Jurkat, Clone E6-1 (cell line): ENCODE data around the gene KRT20.

Source experiments
- DNase-seq: peaks from one replicate; pipeline ENCODE4 v3.0.0-alpha.2; 2011; ENCODE audit warnings: low read depth, low spot score
- H3K4me3 ChIP-seq: 2 replicates; pipeline ENCODE4 v1.5.1; 2011; ENCODE audit warnings: mild to moderate bottlenecking, low read length, control low read depth, moderate library complexity

Gene KRT20

DNA sequence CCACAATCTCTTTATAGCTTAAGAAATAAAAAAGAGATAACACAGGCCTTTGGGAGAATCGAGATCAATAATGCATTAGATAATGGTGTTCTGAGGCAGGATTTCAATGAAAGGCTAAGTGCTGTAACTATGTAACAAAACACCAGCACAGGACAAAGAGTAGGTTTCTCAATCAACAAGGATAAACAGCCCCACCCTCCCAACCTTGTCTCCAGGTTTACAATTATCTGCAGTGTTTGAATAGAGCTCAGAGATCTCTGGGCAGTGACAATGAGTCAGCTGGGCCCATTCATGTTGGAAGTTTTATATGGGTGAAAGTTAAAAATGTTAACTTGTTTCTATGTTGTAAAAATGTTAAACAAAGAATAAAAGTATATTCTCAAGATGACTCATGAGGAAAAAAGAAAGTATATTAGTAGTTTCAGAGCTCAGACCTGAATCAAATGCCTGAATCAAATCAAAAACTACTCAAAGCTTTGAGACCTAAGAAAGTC lies 17.0 kb upstream of the KRT20 start:
- H3K4me3 ChIP-seq: no peak overlapping the region

DNA sequence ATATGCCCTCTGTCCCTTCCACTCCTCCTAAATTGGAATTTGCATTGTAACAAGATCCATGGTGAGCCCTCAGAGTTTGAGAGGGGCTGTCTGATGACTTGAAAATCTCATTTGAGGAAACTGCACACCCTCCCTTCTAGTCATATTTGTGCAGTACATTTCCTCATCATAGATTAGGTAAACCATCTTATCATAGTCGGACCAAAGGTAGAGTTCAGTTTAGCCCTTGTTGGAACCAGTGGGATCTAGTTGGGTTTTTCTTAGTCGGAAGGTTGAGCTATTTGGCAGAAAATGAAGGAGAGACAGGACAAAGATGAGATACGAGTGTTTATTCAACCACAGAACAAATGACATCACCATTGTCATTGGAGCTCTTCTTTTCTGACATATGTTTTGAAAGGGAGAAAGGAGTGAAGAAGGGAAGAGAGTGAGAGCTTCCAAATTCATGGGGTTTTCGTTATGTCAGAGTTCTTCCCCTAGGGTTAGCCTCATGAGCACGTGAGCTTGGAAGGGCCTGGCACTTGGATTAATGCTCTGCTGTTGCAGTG lies 15.8 kb upstream of the KRT20 start:
- H3K4me3 ChIP-seq: no peak overlapping the region
- no peak for DNase-seq

More for the DNA sequence above, 17.0 kb upstream of the KRT20 start:
- DNase-seq: no peak

DNA sequence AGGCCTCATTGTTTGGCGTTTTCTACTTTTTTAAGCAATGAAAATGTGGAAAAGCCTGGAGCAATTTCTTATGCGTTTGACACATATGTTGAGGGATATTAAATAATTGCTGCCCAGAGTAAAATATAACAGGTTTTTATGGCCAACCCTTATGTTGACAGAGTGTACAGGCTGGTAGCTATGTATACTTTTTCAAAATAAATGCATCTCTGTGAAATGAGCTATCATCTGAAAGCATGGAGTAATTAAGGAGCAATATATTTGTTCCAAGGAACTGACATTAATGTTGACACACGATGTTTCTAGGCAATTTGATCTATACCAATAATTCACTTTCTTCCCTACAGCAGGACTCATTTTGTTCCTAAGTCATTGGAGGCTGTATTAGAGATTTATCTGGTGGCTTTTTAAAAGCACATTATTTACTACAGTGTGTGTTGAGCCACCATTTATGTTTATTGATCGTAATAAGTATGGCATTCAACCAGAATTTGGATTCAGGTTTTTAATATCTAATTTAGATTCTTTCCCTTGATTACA lies 11.9 kb upstream of the KRT20 start:
- no peak for DNase-seq
- no peak overlapping the region for H3K4me3 ChIP-seq

DNA sequence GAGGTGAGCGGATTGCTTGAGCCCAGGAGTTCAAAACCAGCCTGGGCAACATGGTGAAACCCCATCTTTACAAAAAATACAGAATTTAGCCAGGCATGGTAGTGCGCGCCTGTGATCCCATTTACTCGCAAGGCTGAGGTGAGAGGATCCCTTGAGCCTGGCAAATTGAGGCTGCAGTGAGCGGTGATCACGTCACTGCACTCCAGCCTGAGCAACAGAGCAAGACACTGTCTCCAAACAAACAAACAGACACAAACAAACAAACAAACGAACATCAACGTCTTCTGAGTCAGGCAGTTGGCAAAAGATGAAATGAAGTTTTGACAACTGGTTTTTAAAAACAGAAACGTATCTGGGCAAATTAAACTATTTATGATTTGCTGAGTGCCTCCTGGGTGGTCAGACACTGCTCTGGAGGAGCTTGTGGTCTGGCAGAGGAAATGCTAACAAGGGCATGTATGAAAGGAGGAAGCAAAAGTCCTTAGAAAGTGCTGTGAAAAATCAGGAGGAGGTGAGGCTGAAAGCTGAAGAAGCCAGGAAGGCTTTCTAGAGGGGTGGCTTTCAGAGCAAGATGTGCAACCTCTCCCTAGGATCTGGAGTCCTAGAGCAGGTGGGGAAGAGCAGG lies 10.2 kb upstream of the KRT20 start:
- DNase-seq: no peak
- no peak overlapping the region for H3K4me3 ChIP-seq

DNA sequence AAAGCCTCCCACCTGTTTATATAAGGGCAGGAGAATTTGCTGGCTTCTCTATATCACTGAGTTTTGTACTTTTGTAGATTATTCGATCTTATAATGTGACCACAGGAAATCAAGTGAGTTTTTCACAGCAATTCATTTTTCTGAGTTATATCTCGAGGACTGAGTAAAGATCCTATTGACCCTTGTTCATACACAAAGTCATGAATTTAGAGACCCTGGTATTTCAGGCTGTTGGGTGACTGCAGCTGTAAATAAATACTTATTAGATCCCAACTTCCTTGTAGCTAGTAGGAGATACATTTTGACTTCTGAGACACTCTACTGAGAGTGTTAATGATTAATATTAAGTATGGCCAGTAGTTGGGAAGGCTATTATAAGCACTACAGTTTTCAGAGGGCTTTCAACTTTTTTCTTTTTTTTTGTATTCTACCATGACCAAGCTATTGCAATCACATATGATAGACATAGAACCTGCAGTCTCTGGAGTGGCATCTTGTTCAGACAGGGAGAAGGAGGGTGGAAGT lies 3.2 kb upstream of the KRT20 start:
- no peak overlapping the region for H3K4me3 ChIP-seq
- DNase-seq: no peak

DNA sequence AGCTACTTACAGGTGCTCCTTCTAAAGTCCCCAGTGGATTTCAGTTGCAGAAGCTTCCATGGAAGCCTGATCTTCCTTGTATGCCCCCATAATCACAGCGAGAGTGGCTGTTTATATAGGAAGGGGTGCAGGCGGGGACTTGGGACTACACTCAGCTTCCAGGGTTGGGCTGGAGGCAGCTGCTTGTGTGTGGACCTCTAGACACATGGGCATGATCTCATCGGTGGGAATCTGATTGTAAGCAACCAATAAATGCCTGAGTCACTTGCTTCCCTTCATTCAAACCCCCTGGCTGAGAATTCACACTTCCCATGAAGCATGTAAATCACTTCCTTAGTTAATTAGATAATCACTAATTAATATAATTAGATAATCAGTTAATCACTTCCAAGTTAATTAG lies 1.0 kb upstream of the KRT20 start:
- DNase-seq: no peak
- no peak overlapping the region for H3K4me3 ChIP-seq

DNA sequence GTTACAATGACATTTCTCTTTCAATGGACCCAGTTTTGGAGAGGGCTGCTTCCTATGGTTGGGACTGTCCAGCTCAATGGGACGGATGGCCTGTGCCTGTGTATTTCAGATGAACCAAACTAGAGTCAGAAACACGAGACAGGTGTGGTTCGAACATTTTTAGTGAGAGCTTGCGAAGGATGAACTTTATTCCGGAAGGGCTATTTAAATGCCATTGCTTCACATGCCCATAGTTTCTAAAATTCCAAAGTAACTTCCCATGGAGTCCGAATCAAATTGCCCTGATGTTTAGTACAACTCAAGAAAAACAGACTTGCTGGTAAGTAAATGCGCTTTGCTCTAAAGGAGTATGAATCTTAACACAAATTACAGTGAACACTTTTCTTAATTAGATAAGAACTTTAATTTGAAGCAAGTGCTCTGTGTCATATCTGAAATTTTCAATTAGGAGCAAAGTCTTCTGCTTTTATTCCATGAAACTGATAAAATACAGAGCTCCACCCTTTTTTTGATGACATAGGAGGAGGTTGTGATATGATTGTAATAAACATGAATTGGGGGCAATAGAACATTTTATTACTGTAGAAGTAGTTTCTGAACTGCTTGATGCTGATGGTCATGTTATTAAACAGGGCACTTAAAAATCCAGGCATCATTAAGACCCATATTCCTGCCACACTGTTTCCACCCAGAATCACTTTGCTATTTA lies 1.3 kb downstream of the KRT20 start:
- H3K4me3 ChIP-seq: no peak overlapping the region
- DNase-seq: no peak

DNA sequence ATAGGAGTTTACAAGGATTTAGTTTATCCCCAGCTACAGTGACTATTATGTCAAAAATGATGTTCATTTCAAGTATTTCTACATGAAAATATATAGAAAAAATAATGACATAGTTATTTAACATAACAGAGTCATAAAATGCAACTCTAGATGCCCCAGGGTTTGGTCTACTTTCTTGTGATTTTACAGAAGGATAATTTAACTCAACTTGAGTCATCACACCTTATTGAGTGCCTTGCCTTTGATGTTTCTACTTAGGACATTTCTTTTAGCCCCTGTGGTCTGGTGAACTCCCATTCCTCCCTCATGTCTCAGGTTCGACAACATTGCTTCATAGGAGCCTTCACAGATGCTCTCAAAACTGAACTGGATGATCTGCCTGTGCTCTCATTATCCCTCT lies 2.0 kb downstream of the KRT20 start:
- H3K4me3 ChIP-seq: no peak overlapping the region

DNA sequence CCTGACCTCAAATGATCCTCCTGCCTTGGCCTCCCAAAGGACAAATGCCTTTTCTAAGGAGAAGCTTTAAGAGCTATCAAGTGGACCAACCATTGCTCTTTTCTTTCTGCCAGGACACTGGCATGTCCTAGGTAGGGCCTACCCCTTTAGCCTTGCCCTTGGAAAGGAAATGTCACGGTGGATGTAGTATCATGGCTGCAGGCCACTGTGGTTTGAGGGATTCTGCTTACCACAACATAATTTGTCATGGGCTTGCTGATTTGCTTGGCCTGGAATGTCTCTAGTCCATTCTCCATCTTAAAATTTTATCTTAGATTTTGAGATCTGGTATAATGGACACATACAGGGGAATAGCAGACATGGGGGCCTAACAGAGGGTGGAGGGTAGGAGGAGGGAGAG lies 6.0 kb downstream of the KRT20 start:
- no peak for DNase-seq
- H3K4me3 ChIP-seq: no peak overlapping the region

More for the DNA sequence above, 2.0 kb downstream of the KRT20 start:
- no peak for DNase-seq

DNA sequence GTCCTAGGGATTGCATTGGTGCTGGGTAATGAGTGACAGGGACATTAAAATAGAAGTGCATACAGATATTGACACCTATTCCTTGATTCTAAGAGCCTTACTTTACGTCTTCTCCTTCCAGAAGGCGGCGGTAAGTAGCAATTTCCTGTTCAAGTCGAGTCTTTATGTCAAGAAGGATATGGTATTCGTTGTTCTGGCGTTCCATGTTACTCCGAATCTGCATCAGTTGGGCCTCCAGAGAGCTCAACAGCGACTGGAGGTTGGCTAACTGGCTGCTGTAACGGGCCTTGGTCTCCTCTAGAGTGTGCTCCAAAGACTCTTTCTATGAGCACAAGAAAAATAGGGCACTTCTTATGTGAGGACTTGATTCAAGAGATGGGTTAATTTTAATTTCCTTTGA lies 7.0 kb downstream of the KRT20 start:
- no peak overlapping the region for H3K4me3 ChIP-seq
- no peak for DNase-seq

DNA sequence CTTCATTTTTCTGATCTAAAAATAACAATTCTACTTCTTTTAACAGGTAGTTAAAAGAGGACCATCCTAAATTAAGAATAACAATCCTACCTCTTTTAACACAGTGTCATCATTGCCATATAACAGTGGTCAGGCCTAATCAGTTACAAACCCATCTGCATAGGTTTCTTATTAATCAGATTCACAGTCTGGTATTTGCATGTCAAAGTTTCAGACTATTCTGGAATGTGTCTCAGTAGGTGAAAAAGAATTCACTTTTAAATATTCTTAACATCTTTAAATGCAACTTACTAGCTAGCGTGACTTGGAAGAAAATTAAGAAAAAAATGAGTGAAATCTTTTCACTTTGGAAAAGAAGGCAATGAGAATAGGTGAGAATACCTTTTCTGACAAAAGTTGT lies 11.2 kb downstream of the KRT20 start:
- DNase-seq: no peak
- no peak overlapping the region for H3K4me3 ChIP-seq

DNA sequence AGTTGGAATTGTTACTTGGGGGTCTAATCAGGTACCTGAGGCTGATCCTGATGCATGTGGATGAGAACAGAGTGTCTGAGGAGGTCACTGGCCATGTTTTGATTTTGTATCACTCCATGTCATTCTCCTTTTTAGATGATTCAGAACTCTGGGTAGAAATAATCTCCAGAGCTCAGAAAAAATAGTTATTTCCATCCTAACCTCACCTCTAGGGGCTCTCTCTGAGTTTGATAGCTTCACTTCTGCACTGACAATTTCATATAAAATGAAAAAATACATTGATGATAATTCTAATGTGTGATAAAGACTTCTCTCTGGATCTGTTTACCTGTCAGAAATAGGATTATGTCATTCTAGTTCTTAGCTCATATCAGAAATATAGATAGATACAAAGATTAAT lies 11.8 kb downstream of the KRT20 start:
- no peak overlapping the region for H3K4me3 ChIP-seq
- no peak for DNase-seq

DNA sequence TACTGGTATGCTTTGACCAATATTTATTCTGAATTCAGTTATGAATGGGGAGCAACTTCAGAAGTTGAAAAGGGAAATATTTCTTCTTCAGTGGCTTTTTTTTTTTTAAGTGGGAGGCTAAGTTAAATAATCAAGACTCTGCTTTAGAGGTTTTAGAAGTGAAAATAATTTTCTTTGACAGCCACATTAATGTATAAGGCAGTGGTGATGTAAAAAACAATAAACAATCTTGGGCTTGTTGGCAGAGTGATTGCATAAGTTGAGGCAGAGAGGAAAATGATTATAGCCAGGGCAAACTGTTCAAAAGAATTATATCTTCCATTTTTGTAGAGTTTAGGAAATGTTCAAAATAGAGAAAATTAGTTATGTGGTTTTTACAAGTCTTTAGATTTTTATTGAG lies 12.6 kb downstream of the KRT20 start:
- no peak overlapping the region for H3K4me3 ChIP-seq
- DNase-seq: no peak

DNA sequence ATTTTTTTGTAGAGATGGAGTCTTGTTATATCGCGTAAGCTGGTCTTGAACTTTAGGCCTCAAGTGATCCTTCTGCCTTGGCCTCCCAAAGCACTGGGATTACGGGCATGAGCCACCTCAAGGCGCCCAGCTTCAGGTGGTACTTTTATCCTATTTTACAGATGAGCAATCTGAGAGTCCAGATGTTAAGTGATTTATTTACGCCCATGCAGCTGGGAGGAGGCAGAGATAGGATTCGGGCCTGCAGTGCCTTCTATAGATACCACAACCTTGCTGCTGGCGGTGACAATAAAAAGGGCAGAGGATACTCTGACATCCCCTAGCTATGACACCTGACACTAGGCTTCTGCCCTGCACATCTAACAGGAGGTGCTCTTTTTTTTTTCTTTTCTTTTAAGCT lies 13.7 kb downstream of the KRT20 start:
- H3K4me3 ChIP-seq: no peak overlapping the region
- no peak for DNase-seq

DNA sequence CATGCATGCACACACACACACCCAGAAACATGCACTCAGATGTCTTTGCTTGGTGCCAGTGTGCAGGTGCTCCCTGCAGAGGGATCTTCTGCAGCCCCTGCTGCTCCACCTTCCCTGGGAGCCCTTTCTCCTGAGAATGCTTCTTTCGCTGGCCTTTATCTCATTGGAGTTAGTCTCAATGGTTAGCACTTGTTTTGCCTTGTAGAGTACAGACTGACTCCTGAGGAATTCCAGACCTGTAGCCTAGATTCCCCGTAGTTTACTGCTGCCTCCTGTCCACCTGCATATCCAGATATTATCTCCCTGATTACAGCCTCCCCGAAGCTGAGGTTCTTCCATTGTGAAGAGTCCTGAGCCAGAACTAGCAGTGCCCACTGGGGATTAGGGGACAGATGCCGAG lies 14.9 kb downstream of the KRT20 start:
- DNase-seq: no peak
- no peak overlapping the region for H3K4me3 ChIP-seq

DNA sequence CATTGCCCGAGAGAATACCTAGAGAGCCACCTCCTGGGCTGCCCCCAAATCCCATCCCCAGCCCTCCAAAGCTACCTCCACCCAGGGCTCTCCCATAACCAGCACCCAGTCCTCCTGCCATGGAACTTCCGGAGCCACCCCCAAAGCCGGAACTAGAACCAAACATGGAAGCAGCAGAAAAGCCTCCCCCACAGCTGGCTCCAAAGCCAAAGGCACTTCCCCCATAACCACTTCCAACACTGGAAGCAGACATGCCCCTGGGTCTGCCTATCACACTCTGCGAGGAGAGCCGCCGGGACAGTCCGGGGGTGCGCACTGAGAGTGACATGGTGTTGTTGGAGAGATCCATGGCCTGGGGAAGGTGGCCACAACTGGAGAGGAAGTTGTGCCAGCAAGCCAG lies 18.2 kb downstream of the KRT20 start, which contains the start of gene KRT12:
TSS of gene KRT12 (minus strand) at position 386 of the 400 bp plus-strand sequence. CDS start at position 349, 37 bp downstream.
- H3K4me3 ChIP-seq: no peak within 1 kb of the TSS

DNA sequence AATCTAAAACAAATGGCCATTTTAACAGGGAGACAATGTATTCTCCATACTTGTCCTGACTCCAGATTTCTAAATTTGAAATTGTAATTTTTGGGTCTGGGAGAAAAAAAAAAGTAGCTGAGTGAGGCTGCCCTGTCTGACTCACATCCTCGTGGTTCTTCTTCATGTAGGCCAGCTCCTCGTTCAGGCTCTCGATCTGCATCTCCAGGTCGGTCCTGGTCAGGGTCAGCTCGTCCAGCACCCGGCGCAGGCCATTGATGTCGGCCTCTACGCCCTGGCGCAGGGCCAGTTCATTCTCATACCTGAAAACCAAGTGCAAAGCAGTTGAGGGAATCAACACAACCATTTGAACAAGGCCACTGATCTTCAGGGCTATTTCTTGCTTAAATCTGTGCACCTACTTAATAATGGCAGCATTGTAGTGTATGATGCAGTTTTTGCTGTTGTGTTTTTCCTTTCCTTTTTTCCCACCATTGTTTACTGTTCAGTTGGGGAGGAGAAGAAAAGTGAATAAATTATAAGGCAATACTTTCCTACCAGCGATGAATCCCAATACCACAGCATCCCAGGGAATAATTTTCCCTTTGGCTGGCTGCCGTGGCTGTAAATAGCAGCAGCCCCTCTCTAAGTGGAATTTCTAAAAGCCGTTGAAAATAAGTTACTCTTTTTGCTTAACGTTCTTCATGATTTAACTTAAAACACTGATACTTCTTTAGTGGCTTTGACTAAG lies 20.2 kb downstream of the KRT20 start:
- DNase-seq: no peak
- no peak overlapping the region for H3K4me3 ChIP-seq

More for the DNA sequence above, 18.2 kb downstream of the KRT20 start, which contains the start of gene KRT12:
- DNase-seq: no peak

DNA sequence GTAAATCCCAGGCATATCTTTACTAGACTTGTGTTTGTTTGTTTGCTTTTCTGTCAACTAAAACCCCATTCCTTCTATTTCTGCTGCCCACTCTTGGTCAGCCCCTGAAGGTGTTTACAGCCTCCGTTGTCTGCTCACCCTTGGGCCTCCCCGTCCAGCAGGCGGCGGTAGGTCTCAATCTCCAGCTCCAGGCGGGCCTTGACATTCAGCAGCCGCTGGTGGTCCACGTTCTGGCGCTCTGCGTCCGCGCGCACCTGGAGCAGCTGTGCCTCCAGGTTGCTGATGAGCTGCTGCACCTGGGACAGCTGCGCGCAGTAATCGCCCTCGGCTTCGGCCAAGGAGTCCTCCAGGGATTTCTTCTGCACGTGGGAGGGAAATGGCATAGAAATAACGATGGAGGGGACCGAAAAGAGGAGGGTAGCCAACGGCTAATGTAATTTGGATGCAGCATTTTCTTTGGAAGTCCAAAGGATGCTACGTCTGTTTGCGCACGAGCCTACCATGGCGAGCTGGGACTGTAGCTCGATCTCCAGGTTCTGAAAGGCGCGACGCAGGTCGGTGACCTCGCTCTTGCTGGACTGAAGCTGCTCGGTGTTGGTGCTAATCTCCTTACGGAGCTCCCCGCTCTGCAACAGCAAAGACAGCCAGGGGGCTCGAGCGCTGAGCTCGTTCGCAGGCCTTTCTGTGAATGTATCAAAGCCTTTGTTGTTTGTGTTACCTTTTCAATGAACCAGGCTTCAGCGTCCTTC lies 21.9 kb downstream of the KRT20 start:
- DNase-seq: no peak
- H3K4me3 ChIP-seq: no peak overlapping the region

DNA sequence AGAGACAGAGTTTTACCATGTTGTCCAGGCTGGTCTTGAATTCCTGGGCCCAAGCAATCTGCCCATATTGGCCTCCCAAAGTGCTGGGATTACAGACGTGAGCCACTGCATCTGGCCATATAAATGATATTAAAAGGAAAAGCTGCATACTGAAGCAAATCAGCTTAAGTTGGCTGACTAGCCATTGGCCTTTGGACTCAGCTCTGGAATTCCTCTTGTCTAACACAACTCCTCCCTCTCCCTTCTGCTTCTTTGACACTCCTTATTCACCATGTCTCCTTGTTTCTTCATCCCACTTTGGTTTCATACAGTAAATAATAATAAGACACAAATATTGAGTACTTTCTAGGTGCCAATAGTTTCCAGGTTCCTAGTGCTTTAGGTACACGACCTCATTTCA lies 25.5 kb downstream of the KRT20 start:
- no peak overlapping the region for H3K4me3 ChIP-seq
- no peak for DNase-seq
